Pons (tissue), 1 donor: ENCODE data around the gene COG4.
"Not testable (repeated sequence)": the region's sequence is repeated elsewhere in the genome, so short reads cannot be mapped to it uniquely, and the experiment has no call there.

Experiments
- DNase-seq: peaks from one replicate; pipeline ENCODE4 v3.0.0-alpha.2; 2016; ENCODE audit warnings: low spot score

Gene COG4

DNA sequence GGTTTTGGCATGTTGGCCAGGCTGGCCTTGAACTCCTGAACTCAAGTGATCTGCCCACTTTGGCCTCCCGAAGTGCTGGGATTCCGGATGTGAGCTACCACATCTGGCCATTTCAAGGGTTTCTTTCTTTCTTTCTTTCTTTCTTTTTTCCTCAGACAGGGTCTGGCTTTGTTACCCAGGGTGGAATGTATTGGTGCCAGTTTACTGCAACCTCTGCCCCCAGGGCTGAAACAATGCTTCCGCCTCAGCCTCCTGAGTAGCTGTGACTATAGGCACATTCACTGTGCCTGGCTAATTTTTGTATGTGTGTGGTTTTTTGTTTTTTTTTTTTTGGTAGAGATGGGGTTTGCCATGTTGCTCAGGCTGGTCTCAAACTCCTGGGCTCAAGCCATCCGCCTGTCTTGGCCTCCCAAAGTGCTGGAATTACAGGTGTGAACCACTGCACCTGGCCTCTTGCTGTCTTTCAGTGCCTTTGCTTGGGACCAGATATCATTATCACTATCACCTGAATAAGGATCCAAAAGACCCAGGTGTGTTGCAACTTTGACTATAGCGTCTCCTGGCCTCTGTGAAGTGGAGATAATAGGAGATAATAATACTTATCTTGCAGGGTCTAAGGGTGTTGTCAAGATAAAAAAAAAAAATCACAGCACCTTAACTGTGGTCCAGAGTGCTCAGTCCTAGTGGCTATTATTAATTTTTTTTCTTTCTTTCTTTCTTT is 65.7 kb downstream of the COG4 start:
- DNase-seq = no peak

GRCh38 chr16:70455910-70456309 is 67.4 kb downstream of the COG4 start:
- no peak for DNase-seq

DNA sequence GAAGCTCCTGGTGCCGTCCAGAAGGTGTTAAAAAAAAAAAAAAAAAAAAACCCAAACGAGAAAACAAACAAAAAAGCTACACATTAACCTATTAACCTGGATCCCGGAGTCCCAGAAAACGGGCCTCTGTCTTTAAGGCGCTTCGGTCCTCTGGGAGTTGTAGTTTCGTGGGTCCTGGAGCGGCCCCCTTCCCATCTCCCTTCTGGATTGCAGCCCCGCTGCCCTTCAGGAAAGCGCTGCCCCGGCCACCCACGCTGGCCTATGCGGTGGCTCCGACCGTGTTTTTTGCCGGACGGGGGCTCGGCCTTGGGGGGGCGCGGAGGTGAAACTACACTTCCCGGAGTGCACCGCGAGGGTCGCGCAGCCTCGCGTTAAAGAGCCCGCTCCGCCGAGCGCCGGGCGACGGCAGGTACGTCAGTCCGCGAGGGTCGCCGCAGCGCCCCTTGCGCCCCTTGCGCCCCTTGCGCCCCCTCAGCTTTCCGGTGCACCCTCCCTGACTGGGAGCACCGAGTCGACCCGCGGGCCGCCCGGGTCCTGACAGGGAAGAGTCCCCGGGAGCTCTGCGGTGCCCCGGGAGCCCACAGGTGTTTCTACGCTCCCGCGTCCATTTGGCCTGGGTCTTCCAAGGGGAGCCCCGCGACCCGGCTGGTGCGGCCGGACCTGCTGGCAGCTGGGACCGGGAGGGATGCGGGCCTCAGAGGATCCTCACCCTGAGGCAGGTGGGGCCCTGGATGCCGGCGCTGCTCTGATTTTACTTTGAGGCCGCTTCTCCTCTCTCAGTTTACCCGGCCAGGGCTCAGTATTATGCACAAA is 68.9 kb downstream of the COG4 start, which contains the start of gene FCSK:
TSS of gene FCSK (plus strand) at position 374 of the 813 bp plus-strand sequence. CDS start 8,596 bp downstream, outside the sequence.
- peak; percentile 69 for DNase-seq

GRCh38 chr16:70453892-70454221 is 69.5 kb downstream of the COG4 start:
- DNase-seq = peak; percentile 58

GRCh38 chr16:70453117-70453891 is 70.0 kb downstream of the COG4 start:
- no peak for DNase-seq

GRCh38 chr16:70451004-70451340 is 72.4 kb downstream of the COG4 start:
- not testable (repeated sequence) for DNase-seq

GRCh38 chr16:70450142-70451003 is 73.0 kb downstream of the COG4 start:
- DNase-seq = not testable (repeated sequence)

DNA sequence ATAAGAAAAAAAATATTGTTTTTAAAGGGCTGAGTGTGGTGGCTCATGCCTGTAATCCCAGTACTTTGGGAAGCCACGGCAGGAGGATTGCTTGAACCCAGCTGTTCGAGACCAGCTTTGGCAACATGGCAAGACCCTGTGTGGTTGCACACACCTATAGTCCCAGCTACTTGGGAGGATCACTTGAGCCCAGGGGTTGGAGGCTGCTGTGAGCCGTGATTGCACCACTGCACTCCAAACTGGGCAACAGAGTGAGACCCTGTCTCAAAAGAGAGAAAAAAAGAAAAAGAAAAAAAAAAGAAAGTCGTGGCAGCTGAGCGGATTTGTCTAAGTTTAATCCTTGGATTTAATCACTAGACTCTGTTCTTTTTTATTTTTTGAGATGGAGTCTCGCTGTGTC is 75.3 kb downstream of the COG4 start:
- DNase-seq = no peak

DNA sequence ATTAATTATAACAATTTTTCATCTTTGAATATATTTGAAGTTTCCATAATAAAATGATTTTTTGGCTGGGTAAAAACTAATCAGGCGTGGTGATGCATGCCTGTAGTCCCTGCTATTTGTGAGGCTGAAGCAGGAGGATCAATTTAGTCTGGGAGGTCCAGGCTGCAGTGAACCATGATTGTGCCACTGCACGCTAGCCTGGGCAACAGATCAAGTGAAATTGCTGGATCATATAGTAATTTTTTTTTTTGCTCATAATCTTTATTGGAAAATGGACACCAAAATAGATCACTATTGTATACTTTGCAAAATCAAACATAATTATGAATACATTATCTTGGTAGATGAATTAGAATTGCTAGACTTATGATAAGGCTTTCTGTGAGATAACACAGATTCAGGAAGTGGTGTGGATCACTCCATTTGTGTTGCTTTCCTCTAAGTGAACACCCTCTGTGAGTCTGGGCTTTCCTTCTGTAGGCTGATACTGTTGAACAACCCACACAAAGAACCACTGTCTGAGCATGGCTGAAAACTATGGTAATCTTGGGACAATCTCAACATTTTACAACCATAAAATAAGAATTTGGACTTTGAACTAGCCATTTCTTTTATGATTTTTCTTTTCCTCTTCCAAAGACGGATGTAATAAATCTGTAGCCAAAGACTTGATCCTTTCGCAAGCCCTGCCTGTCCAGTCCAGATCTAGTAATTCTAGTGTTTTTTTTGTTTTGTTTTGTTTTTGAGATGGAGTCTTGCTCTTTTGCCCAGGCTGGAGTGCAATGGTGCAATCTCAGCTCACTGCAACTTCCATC is 78.9 kb downstream of the COG4 start:
- DNase-seq = no peak

- no peak for DNase-seq
Measured at GRCh38 chr16:70442344-70442743, 81.0 kb downstream of the COG4 start.

GRCh38 chr16:70441406-70441990 is 81.9 kb downstream of the COG4 start:
- no peak for DNase-seq

- DNase-seq = no peak
Measured at GRCh38 chr16:70440009-70440692, 83.2 kb downstream of the COG4 start.

GRCh38 chr16:70438969-70439862 is 84.1 kb downstream of the COG4 start, which contains the start of gene ST3GAL2:
Gene ST3GAL2 (minus strand): TSS chr16:70439100. CDS start chr16:70398530, 40,570 bp downstream.
- peak; percentile 96 for DNase-seq

GRCh38 chr16:70438585-70438968 is 84.8 kb downstream of the COG4 start:
- no peak for DNase-seq

- no peak for DNase-seq
Measured at GRCh38 chr16:70437582-70438557, 85.5 kb downstream of the COG4 start.

DNA sequence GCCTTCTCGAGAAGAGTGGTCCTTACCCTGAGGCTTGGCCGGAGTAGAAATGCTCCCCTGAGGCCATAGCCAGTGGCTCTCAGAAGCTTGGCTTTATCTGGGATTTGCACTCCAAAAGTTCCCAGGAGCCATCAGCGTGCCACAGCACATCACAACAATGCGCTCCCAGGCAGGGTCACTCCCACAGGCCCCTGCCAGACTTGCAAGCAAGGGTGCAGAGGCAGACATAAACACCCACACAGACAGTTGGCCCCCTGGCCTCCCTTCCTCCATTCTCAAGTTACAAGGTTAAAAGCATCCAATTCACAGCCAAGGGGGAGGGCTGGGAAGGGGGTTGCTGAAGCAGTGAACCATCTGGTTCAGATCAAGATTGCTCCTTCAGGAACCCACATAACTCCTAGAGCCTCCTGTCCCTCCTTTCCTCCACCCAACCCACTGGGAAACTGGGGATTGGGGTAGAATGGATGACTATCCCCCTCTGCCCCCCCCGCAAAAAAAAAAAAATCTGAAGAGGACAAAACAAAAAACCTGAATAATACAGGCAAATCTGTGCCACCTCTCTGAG is 86.3 kb downstream of the COG4 start:
- DNase-seq = no peak
